GM10248 (cell line): ENCODE data around the gene SLC17A1.

Experiments
- CTCF ChIA-PET: fragments of 300-600 bp; sonication (Branson Sonifier 250); formaldehyde crosslinking; extraction: SDS; loops from one replicate; lab custom pipeline; 2021; ENCODE audit warnings: antibody characterized with exemption; lab: Yijun Ruan, JAX
- POLR2A ChIA-PET: fragments of 350-650 bp; sonication (Branson Sonifier 250); formaldehyde crosslinking; extraction: SDS; loops from one replicate; lab custom pipeline; 2020; ENCODE audit warnings: antibody characterized with exemption; lab: Yijun Ruan, JAX
- DNase-seq: peaks from one replicate; pipeline ENCODE4 v3.0.0; 2012; ENCODE audit errors: extremely low spot score
- TF ChIP-seq, protein P1 (sequence below): IDR thresholded peaks from 2 replicates; pipeline ENCODE4 v1.5.1; 2012; ENCODE audit warnings: mild to moderate bottlenecking, low read depth; ENCODE audit errors: extremely low read depth, missing control alignments, control extremely low read depth

SLC17A1 gene

DNA sequence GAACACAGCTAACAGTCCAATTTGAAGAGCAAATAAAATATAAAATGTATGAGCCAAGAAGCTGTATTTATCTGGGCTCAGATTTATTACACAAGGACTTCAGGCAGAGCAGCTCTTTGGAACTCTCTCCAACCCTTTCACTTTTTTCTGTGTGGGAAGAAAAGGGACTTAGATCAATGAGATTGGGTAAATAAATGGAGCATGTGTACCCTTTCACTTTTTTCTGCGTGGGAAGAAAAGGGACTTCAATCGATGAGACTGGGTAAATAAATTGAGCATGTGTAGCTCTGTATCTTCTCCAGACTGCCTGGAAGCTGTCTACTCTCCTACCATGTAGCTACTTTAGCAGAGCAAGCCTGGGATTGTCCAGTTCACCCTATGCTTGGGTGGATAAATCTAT is 31.5 kb upstream of the SLC17A1 start:
- POLR2A ChIA-PET, result no interaction called here
- TF ChIP-seq, protein P1, sequence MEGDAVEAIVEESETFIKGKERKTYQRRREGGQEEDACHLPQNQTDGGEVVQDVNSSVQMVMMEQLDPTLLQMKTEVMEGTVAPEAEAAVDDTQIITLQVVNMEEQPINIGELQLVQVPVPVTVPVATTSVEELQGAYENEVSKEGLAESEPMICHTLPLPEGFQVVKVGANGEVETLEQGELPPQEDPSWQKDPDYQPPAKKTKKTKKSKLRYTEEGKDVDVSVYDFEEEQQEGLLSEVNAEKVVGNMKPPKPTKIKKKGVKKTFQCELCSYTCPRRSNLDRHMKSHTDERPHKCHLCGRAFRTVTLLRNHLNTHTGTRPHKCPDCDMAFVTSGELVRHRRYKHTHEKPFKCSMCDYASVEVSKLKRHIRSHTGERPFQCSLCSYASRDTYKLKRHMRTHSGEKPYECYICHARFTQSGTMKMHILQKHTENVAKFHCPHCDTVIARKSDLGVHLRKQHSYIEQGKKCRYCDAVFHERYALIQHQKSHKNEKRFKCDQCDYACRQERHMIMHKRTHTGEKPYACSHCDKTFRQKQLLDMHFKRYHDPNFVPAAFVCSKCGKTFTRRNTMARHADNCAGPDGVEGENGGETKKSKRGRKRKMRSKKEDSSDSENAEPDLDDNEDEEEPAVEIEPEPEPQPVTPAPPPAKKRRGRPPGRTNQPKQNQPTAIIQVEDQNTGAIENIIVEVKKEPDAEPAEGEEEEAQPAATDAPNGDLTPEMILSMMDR, result no peak
- CTCF ChIA-PET, result interaction anchor here (1.3 kb wide), 2 partner anchors 9 to 19 kb away, joined by 3 read pairs; no protein-coding TSS in a partner anchor
- no peak for DNase-seq

DNA sequence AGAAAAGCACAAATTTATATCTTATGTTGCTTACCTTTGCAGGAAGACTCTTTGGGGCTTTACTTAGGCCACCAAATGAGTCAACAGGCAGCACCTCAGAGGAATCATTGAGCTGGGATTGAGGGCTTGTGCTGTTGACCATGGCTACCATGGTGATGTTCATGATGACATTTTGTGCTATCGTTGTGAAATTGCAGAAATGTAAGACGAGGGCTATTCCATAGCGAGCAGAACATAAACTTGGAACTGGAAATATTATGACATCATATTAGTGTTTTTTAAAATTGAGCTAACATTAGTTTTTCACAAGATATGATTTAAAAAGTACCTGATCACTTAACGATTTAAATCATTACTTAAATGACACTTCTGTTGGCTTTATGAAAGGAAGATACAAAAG is 30.3 kb upstream of the SLC17A1 start:
- ChIA-PET CTCF (interaction anchor here (1.3 kb wide), 1 partner anchor 20 kb away, joined by 3 read pairs; no protein-coding TSS in a partner anchor), POLR2A (no interaction called here)
- DNase-seq, result no peak
- TF ChIP-seq, protein P1, result no peak

DNA sequence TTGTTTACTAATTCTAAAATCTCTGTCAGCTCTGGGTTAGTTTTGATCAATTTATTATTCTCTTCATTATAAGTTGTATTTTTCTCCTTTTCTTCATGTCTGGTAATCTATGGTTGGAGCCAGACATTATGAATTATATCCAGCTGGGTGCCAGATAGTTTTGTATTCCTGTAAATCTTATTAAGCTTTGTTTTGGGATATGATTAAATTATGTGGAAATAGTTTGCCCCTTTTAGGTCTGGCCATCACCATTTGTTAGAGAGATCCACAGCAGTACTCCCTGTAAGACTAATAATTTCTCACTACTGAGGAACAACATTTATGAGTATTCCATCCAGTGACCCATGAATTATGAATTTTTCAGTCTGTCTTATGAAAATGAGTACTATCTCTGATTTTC is 20.9 kb upstream of the SLC17A1 start:
- CTCF ChIA-PET, result no interaction called here
- POLR2A ChIA-PET, result no interaction called here
- DNase-seq, result no peak
- TF ChIP-seq, protein P1, result no peak

DNA sequence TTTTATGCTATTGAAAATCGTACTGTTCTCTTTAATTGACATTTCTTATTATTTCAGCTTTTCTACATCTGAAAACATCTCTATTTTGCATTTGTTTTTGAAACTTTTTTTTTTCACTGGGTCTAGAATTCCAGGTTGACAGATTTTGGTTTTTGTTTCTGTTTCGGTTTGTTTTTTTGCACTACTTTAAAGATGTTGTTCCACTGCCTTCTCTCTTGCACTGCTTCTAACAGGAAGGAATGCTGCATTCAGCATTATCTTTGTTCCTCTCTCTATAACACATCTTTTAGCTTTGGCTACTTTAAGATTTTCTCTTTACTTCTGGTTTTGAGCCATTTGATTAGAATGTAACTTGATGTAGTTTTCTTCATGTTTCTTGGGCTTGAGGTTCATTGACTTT is 20.1 kb upstream of the SLC17A1 start:
- TF ChIP-seq, protein P1, result no peak
- ChIA-PET POLR2A (no interaction called here), CTCF (interaction anchor here (0.6 kb wide), 1 partner anchor 13 kb away, joined by 3 read pairs; no protein-coding TSS in a partner anchor)
- no peak for DNase-seq

DNA sequence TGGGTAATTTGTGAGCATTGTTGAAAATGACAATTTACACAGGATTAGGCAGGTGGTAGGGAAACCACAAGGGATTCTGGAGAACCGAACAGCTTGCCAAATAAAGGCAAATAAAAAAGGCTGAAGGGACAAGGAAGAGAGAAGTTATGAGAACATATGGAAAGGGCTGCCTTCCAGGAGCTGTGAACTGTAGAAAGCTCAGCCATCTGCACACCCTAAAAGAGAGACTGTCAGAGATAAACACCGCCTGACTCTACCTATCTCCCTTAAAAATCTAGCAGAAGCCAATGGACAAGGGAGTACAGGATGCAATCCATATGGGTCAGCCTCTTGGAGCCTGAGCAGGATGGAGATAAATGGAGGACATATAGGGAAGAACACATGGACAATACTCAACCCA is 12.7 kb upstream of the SLC17A1 start:
- POLR2A ChIA-PET, result no interaction called here
- DNase-seq, result no peak
- CTCF ChIA-PET, result interaction anchor here (1.2 kb wide), 1 partner anchor 46 kb away, joined by 3 read pairs; no protein-coding TSS in a partner anchor

DNA sequence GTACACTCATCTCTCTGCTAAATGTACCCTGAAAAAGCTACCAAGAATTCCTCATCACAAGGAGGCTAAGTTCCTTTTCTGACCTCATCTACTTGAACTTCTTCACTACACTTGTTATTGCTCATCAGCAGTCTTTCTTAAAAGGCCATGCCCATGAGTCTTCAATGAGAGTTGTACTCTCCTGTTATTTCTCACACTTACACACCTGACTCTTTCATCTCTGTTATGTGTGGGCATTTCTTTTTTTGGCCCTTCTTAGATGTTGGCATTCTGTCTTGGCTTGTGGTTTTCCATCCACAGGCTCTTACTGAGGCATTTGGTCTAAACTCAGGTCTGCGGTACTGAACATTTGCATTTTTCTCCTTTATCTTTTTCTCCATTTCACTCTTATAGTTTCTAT is 10.7 kb upstream of the SLC17A1 start:
- CTCF ChIA-PET, result no interaction called here
- POLR2A ChIA-PET, result no interaction called here
- TF ChIP-seq, protein P1, result no peak
- DNase-seq, result no peak

More for the DNA sequence above, 12.7 kb upstream of the SLC17A1 start:
- TF ChIP-seq, protein P1, result no peak
